Ascending aorta (tissue), 2 donors: Measurements from ENCODE around the gene PDE3A. TPM values are rescaled to one million over a fixed set of nuclear protein-coding genes. Genes with fewer than 3 reads are reported as not detected.

Experiments used
- DNase-seq, 2 donors: peaks; one replicate each; pipeline ENCODE4 v3.0.0-alpha.2; 2019; ENCODE audit warnings: low spot score in 2 of 2
- H3K27ac ChIP-seq, 2 donors: fragments of 200-600 bp; sonication (generic); one replicate each; pipeline ENCODE4 v1.5.1; 2016 to 2017; ENCODE audit warnings: mild to moderate bottlenecking in 1 of 2
- H3K27me3 ChIP-seq: fragments of 200-600 bp; sonication (generic); one replicate; pipeline ENCODE4 v1.5.1; 2017
- H3K36me3 ChIP-seq, 2 donors: fragments of 200-600 bp; sonication (generic); one replicate each; pipeline ENCODE4 v1.5.1; 2016
- H3K4me1 ChIP-seq, 2 donors: fragments of 200-600 bp; sonication (generic); one replicate each; pipeline ENCODE4 v1.5.1; 2016 to 2017; ENCODE audit warnings: mild to moderate bottlenecking in 1 of 2
- H3K4me3 ChIP-seq, 2 donors: fragments of 200-600 bp; sonication (generic); one replicate each; pipeline ENCODE4 v1.5.1; 2016 to 2017; ENCODE audit warnings: mild to moderate bottlenecking in 1 of 2
- H3K9me3 ChIP-seq, 2 donors: fragments of 200-600 bp; sonication (generic); one replicate each; pipeline ENCODE4 v1.5.1; 2016
- CTCF ChIP-seq, 3 experiments: fragments of 200-600 bp in 2 of 3; fragments of 450-650 bp in 1 of 3; sonication (generic) in 2 of 3; IDR thresholded peaks; one replicate each; pipeline ENCODE4 v1.5.1; 2016 to 2019; ENCODE audit warnings: antibody characterized with exemption in 3 of 3, mild to moderate bottlenecking in 1 of 3, moderate library complexity in 1 of 3
- intact Hi-C: fragments of 100-400 bp; cut with DNase I; formaldehyde crosslinking; loops from one replicate; pipeline ENCODE4 v1.15.1; 2023
- total RNA-seq: library from RNA; depleted of rRNA; stranded (reverse); fragments of >200 nt; gene quantifications from one replicate; pipeline ENCODE4 v1.1.0, GENCODE V29; 2016

The PDE3A gene
- total RNA-seq, 1 donor from 2014 or later = 33.7 TPM

- DNase-seq = no peak
- no peak for TF ChIP-seq CTCF (IDR thresholded peaks at IDR 0.05)
- H3K36me3 ChIP-seq = no peaks in the 10 kb centered on the region
- no peaks in the 10 kb centered on the region for H3K9me3 ChIP-seq
- H3K27me3 ChIP-seq = no peaks in the 10 kb centered on the region
- peaks cover 6 to 23% of the 10 kb centered on the region in 2 donors for H3K4me1 ChIP-seq
- intact Hi-C loops = loop anchor here (5.0 kb wide), 1 partner anchor 74 kb away; no protein-coding TSS in a partner anchor
- H3K27ac ChIP-seq = peak overlapping the region; percentile 68 to 69
- peak overlapping the region in 1 of 2 donors; percentile 35 for H3K4me3 ChIP-seq
These were observed 104.8 kb downstream of the PDE3A start for GRCh38 chr12:20473133-20473532.

GRCh38 chr12:20474016-20474415 is 105.7 kb downstream of the PDE3A start:
- H3K27ac ChIP-seq = peak overlapping the region; percentile 68 to 69
- no peaks in the 10 kb centered on the region for H3K9me3 ChIP-seq
- no peaks in the 10 kb centered on the region for H3K27me3 ChIP-seq
- no peak for DNase-seq
- H3K36me3 ChIP-seq = no peaks in the 10 kb centered on the region
- peaks cover 6 to 24% of the 10 kb centered on the region in 2 donors for H3K4me1 ChIP-seq
- intact Hi-C loops = loop anchor here (5.0 kb wide), 1 partner anchor 73 kb away; no protein-coding TSS in a partner anchor
- no peak for TF ChIP-seq CTCF (IDR thresholded peaks at IDR 0.05)
- H3K4me3 ChIP-seq = peak overlapping the region in 1 of 2 donors; percentile 35

GRCh38 chr12:20474443-20474842 is 106.1 kb downstream of the PDE3A start:
- H3K9me3 ChIP-seq = no peaks in the 10 kb centered on the region
- peak overlapping the region in 1 of 2 donors; percentile 35 for H3K4me3 ChIP-seq
- no peak for TF ChIP-seq CTCF (IDR thresholded peaks at IDR 0.05)
- intact Hi-C loops = loop anchor here (5.0 kb wide), 1 partner anchor 73 kb away; no protein-coding TSS in a partner anchor
- no peaks in the 10 kb centered on the region for H3K27me3 ChIP-seq
- no peaks in the 10 kb centered on the region for H3K36me3 ChIP-seq
- no peak for DNase-seq
- H3K4me1 ChIP-seq = peaks cover 6 to 24% of the 10 kb centered on the region in 2 donors
- H3K27ac ChIP-seq = peak overlapping the region; percentile 68 to 69

GRCh38 chr12:20475542-20475941 is 107.2 kb downstream of the PDE3A start:
- Histone ChIP-seq H3K27me3 (no peaks in the 10 kb centered on the region), H3K27ac (peak overlapping the region; percentile 68 to 69)
- TF ChIP-seq CTCF (IDR thresholded peaks at IDR 0.05) = no peak

GRCh38 chr12:20476551-20476950 is 108.2 kb downstream of the PDE3A start:
- no peak for TF ChIP-seq CTCF (IDR thresholded peaks at IDR 0.05)
- H3K27me3 ChIP-seq = no peaks in the 10 kb centered on the region
- peak overlapping the region in 1 of 2 donors; percentile 50 for H3K4me3 ChIP-seq
- H3K27ac ChIP-seq = peak overlapping the region; percentile 68 to 69
- DNase-seq = no peak
- intact Hi-C loops = no loop called here
- H3K4me1 ChIP-seq = peaks cover 3 to 29% of the 10 kb centered on the region in 2 donors
- no peaks in the 10 kb centered on the region for H3K9me3 ChIP-seq
- H3K36me3 ChIP-seq = no peaks in the 10 kb centered on the region

More at GRCh38 chr12:20475542-20475941, 107.2 kb downstream of the PDE3A start:
- peaks cover 3 to 29% of the 10 kb centered on the region in 2 donors for H3K4me1 ChIP-seq
- no peaks in the 10 kb centered on the region for H3K9me3 ChIP-seq
- no peaks in the 10 kb centered on the region for H3K36me3 ChIP-seq
- DNase-seq = no peak
- intact Hi-C loops = no loop called here
- peak overlapping the region; percentile 14 to 35 for H3K4me3 ChIP-seq
